ENCODE data around the gene CADPS. TPM values are rescaled to one million over a fixed set of nuclear protein-coding genes. Genes with fewer than 3 reads are reported as not detected.

Gene CADPS
- total and polyA plus RNA-seq, 9 of the 15 experiments (the other 6 are each of a cell fraction or from before 2014, with no cell fraction given), result not detected

DNA sequence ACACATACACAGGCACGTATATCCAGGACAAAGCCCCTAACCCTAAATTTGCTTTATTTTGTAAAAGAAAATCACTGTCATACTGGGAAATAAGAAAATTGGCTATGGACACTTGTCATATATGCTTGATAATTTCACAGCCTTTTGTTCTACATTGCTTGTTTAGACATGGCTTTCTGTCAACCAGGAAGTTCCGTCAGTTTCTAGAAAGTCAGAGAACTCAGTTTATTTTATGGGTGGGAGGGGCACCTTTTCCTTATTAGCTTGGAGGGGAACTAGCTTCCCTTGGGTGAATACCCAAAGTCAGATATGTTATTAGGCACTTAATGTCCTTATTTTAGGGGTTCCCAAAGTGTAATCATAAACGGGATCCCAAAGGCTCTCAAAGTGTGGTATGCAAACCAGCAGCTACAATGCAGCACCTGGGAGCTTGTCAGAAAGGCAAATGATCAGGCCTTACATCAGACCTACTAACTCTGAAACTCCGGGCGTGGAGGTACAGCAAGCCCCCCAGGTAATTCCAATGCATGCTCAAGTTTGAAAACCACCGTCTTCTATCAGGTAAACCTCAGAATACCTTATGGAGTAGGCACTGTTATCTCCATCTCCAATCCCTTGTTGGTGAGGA lies 50.1 kb downstream of the CADPS start (continued):
- no peak for TF ChIP-seq CBX3 (IDR thresholded peaks at IDR 0.05; ENCODE audit: borderline replicate concordance in 1 of 2, low read length in 2 of 2)
- TF ChIP-seq, protein P1, sequence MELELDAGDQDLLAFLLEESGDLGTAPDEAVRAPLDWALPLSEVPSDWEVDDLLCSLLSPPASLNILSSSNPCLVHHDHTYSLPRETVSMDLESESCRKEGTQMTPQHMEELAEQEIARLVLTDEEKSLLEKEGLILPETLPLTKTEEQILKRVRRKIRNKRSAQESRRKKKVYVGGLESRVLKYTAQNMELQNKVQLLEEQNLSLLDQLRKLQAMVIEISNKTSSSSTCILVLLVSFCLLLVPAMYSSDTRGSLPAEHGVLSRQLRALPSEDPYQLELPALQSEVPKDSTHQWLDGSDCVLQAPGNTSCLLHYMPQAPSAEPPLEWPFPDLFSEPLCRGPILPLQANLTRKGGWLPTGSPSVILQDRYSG (tag; conservative IDR thresholded peaks at IDR 0.05; ENCODE audit: low read depth), result no peak
- TF ChIP-seq BRCA1 (IDR thresholded peaks at IDR 0.05), result no peak
- no peak for TF ChIP-seq BRCA1 (CRISPR knock-in tag; IDR thresholded peaks at IDR 0.05)
- TF ChIP-seq, protein P2, sequence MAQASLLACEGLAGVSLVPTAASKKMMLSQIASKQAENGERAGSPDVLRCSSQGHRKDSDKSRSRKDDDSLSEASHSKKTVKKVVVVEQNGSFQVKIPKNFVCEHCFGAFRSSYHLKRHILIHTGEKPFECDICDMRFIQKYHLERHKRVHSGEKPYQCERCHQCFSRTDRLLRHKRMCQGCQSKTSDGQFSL (CRISPR knock-in tag; IDR thresholded peaks at IDR 0.05), result no peak
- TF ChIP-seq, protein P2 (tag; IDR thresholded peaks at IDR 0.05), result no peak
- TF ChIP-seq, protein P3, sequence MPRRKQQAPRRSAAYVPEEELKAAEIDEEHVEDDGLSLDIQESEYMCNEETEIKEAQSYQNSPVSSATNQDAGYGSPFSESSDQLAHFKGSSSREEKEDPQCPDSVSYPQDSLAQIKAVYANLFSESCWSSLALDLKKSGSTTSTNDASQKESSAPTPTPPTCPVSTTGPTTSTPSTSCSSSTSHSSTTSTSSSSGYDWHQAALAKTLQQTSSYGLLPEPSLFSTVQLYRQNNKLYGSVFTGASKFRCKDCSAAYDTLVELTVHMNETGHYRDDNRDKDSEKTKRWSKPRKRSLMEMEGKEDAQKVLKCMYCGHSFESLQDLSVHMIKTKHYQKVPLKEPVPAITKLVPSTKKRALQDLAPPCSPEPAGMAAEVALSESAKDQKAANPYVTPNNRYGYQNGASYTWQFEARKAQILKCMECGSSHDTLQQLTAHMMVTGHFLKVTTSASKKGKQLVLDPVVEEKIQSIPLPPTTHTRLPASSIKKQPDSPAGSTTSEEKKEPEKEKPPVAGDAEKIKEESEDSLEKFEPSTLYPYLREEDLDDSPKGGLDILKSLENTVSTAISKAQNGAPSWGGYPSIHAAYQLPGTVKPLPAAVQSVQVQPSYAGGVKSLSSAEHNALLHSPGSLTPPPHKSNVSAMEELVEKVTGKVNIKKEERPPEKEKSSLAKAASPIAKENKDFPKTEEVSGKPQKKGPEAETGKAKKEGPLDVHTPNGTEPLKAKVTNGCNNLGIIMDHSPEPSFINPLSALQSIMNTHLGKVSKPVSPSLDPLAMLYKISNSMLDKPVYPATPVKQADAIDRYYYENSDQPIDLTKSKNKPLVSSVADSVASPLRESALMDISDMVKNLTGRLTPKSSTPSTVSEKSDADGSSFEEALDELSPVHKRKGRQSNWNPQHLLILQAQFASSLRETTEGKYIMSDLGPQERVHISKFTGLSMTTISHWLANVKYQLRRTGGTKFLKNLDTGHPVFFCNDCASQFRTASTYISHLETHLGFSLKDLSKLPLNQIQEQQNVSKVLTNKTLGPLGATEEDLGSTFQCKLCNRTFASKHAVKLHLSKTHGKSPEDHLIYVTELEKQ (CRISPR knock-in tag; IDR thresholded peaks at IDR 0.05), result no peak
- TF ChIP-seq ZNF175 (CRISPR knock-in tag; IDR thresholded peaks at IDR 0.05; ENCODE audit: low read depth), result no peak
- TF ChIP-seq MAFF (IDR thresholded peaks at IDR 0.05; ENCODE audit: low read length), result no peak
- no peak for TF ChIP-seq ARNT (IDR thresholded peaks at IDR 0.05)
- TF ChIP-seq TAF9B (IDR thresholded peaks at IDR 0.05; ENCODE audit: partially characterized antibody), result no peak

Data from K562 (cell line).